SK-N-SH (cell line): ENCODE measurements around the gene SACS.

Experiments
- CTCF ChIP-seq: fragments of 200-600 bp; sonication (generic); IDR thresholded peaks from 2 replicates; pipeline ENCODE4 v1.6.1; 2017; ENCODE audit warnings: antibody characterized with exemption, mild to moderate bottlenecking, moderate library complexity
- JUND ChIP-seq: IDR thresholded peaks from 2 replicates; pipeline ENCODE4 v1.4.0; 2012
- MAX ChIP-seq: IDR thresholded peaks from 2 replicates; pipeline ENCODE4 v1.4.0; 2012; ENCODE audit warnings: low read depth
- POLR2AphosphoS5 ChIP-seq: IDR thresholded peaks from 2 replicates; pipeline ENCODE4 v1.6.1; 2012; ENCODE audit warnings: low read depth, low read length
- RCOR1 ChIP-seq: fragments of 150-350 bp; IDR thresholded peaks from 2 replicates; pipeline ENCODE4 v1.6.1; 2017; ENCODE audit warnings: antibody characterized with exemption, low read length
- REST ChIP-seq: IDR thresholded peaks from 2 replicates; pipeline ENCODE4 v1.6.1; 2012; ENCODE audit warnings: mild to moderate bottlenecking, low read depth, low read length, moderate library complexity
- SIN3A ChIP-seq: IDR thresholded peaks from 2 replicates; pipeline ENCODE4 v1.6.1; 2012; ENCODE audit warnings: low read depth, mild to moderate bottlenecking, low read length, moderate library complexity, borderline replicate concordance
- TAF1 ChIP-seq: IDR thresholded peaks from 2 replicates; pipeline ENCODE4 v1.6.1; 2012; ENCODE audit warnings: low read depth, mild to moderate bottlenecking, low read length, moderate library complexity, borderline replicate concordance
- USF1 ChIP-seq: IDR thresholded peaks from 2 replicates; pipeline ENCODE4 v1.4.0; 2012; ENCODE audit warnings: low read depth, borderline replicate concordance

- TF ChIP-seq JUND: no peak
- TF ChIP-seq TAF1: 0 out of 2 replicates have a peak, but pooled peaks have one; percentile 12
- peak; percentile 31; the same call in 1 of the 2 replicates for TF ChIP-seq MAX
- no peak for TF ChIP-seq CTCF
- TF ChIP-seq POLR2AphosphoS5: no peak
- TF ChIP-seq REST: 0 out of 2 replicates have a peak, but pooled peaks have one; percentile 7
- no peak for TF ChIP-seq USF1
- TF ChIP-seq RCOR1: no peak
- no peak for TF ChIP-seq SIN3A
Observed at GRCh38 chr13:23433171-23434153, at the start of gene SACS.
